ENCODE measurements around the gene SUN2. TPM values are rescaled to one million over a fixed set of nuclear protein-coding genes. Genes with fewer than 3 reads are reported as not detected.

Gene SUN2
- total and polyA plus RNA-seq, 2 of the 13 experiments (the other 11 are each of a cell fraction or from before 2014, with no cell fraction given): 45.6 to 56.6 TPM

DNA sequence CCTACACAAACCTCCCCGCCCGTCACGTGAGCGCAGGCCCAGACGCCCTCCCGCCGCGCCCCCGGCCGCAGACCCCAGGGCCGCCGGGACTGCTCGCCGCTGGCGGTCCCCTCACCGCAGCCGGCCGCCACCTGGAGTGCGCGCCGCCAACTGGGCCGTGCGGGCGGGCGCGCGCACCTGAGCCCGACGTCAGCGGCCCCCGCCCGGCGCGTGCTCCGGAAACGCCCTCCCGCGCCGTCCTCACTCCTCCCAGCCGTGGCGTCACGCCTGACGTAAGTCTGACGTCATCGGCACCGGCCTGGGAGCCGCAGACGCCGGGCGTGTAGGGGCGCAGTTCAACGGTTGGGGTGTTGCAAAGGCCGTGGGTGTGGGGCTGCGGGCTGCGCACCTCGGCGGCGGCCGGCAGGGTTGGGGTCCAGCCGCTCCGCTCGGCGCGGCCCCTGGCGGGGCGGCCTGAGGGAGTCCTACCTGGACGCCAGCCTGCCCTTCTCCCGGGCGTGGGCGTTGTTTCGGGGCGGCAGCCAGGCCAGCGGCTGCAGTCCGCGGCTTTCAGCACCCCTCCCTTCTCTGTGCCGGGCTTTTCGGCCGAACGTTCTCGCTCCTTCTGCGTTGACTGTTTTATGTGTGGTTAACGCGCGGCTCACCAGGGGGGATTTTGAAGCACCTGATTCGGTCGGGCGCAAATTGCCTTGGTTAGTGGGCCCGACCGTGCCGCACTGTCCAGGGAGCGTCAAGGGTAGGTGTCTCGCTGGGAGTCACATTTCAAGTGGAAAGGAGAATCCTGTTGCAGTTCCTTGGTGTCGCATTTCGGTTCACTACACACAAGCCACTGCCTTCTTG lies 54.8 kb downstream of the SUN2 start, which contains the start of gene JOSD1 (continued):
- TF ChIP-seq ZNF724P (CRISPR knock-in tag; IDR thresholded peaks at IDR 0.05; ENCODE audit: borderline replicate concordance) (no peak; the same call in 1 of the 2 replicates), HNF1A (IDR thresholded peaks at IDR 0.05; ENCODE audit: low read depth) (no peak), HNF1A (CRISPR knock-in tag; IDR thresholded peaks at IDR 0.05; ENCODE audit: borderline replicate concordance) (peak; percentile 28; the same call in 1 of the 2 replicates), ISX (CRISPR knock-in tag; conservative IDR thresholded peaks at IDR 0.05) (no peak; the same call in 1 of the 2 replicates), ZNF652 (CRISPR knock-in tag; IDR thresholded peaks at IDR 0.05; ENCODE audit: borderline replicate concordance, low read depth) (no peak), CTCF (CRISPR knock-in tag; IDR thresholded peaks at IDR 0.05) (peak; percentile 38), ZBTB8A (CRISPR knock-in tag; IDR thresholded peaks at IDR 0.05; ENCODE audit: borderline replicate concordance, low read depth) (no peak), KLF9 (CRISPR knock-in tag; IDR thresholded peaks at IDR 0.05; ENCODE audit: low read depth) (no peak), ZNF564 (CRISPR knock-in tag; IDR thresholded peaks at IDR 0.05) (no peak; the same call in 1 of the 2 replicates), CCDC6 (CRISPR knock-in tag; IDR thresholded peaks at IDR 0.05) (no peak), ZNF770 (CRISPR knock-in tag; IDR thresholded peaks at IDR 0.05) (no peak), MEIS2 (CRISPR knock-in tag; IDR thresholded peaks at IDR 0.05) (peak; percentile 67; the same call in 1 of the 2 replicates), JARID2 (CRISPR knock-in tag; IDR thresholded peaks at IDR 0.05; ENCODE audit: insufficient replicate concordance) (no peak), ZNF878 (CRISPR knock-in tag; IDR thresholded peaks at IDR 0.05) (no peak), ETV6 (CRISPR knock-in tag; conservative IDR thresholded peaks at IDR 0.05) (peak; percentile 50; the same call in 1 of the 2 replicates)
- TF ChIP-seq, protein P1, sequence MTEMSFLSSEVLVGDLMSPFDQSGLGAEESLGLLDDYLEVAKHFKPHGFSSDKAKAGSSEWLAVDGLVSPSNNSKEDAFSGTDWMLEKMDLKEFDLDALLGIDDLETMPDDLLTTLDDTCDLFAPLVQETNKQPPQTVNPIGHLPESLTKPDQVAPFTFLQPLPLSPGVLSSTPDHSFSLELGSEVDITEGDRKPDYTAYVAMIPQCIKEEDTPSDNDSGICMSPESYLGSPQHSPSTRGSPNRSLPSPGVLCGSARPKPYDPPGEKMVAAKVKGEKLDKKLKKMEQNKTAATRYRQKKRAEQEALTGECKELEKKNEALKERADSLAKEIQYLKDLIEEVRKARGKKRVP (CRISPR knock-in tag; IDR thresholded peaks at IDR 0.05): peak in 1 of 2 experiments; percentile 78; a peak in 1 of 4 replicates
- TF ChIP-seq, protein P2, sequence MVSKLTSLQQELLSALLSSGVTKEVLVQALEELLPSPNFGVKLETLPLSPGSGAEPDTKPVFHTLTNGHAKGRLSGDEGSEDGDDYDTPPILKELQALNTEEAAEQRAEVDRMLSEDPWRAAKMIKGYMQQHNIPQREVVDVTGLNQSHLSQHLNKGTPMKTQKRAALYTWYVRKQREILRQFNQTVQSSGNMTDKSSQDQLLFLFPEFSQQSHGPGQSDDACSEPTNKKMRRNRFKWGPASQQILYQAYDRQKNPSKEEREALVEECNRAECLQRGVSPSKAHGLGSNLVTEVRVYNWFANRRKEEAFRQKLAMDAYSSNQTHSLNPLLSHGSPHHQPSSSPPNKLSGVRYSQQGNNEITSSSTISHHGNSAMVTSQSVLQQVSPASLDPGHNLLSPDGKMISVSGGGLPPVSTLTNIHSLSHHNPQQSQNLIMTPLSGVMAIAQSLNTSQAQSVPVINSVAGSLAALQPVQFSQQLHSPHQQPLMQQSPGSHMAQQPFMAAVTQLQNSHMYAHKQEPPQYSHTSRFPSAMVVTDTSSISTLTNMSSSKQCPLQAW (CRISPR knock-in tag; IDR thresholded peaks at IDR 0.05): no peak

All from HepG2 (cell line).